ENCODE results near the gene NGLY1. TPM values are rescaled to one million over a fixed set of nuclear protein-coding genes. Genes with fewer than 3 reads are reported as not detected.

The NGLY1 gene
- total and polyA plus RNA-seq, 10 of the 15 experiments (the other 5 are each of a cell fraction or from before 2014, with no cell fraction given): 29.8 to 73.5 (median 47.0) TPM

DNA sequence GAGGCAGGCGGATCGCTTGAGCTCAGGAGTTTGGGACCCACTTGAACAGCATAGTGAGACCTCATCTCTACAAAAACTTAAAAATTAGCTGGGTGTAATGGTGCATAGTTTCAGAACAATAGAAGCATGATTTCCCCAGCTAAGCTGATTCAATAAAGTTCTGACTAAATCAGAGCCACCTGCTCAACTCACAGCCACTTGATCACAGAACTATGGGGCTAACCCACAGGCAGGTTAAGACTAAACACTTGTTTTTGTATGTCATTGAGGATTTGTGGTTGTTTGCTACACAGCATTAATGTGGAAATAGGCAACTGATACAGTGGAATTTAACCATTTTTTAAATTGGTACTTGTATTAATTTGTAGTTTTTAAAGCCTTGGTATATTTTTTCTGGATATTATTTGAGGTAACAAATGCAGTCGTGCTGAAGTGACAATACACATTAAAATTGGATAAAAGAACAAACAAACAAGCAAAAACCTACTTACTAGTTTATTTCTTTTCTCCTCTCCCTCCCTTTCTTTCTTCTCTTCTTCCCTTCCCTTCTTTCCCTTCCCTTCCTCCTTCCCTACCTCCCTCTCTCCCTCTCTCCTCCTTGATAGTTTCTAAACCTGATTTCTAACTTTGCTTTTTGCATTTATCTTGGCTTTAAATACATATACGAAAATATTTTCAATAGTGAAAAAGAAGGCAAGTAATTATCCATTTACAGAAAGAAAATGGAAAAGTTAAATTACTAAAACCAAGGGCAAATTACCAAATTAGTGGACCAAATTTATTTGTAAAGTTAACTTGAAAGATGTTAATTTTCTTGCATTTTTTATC lies 38.7 kb upstream of the NGLY1 start:
- Histone ChIP-seq H4K20me1 (ENCODE audit: control insufficient read depth, insufficient read depth) (no peaks in the 10 kb centered on the region), H3K27me3 (replicated peaks in 1 of 2; ENCODE audit: control insufficient read depth in 2 of 2, insufficient read depth in 2 of 2, low read length in 1 of 2) (no peaks in the 10 kb centered on the region), H3K9me3 (replicated peaks; ENCODE audit: control insufficient read depth, insufficient read depth, low read length) (no peaks in the 10 kb centered on the region), H3K4me2 (ENCODE audit: control insufficient read depth, insufficient read depth) (no peak overlapping the region), H3K4me3 (no peak overlapping the region), H3K27ac (ENCODE audit: control insufficient read depth, insufficient read depth) (no peak overlapping the region), H3K9ac (ENCODE audit: control insufficient read depth, insufficient read depth, low read length) (no peak overlapping the region), H2AFZ (ENCODE audit: control insufficient read depth, low read depth, low read length) (no peak overlapping the region), H3K36me3 (ENCODE audit: control insufficient read depth in 2 of 2, insufficient read depth in 2 of 2, low read length in 1 of 2) (no peaks in the 10 kb centered on the region), H3K79me2 (ENCODE audit: control insufficient read depth, insufficient read depth, low read length) (no peaks in the 10 kb centered on the region), H3K4me1 (ENCODE audit: control insufficient read depth, insufficient read depth, low read length) (peaks cover 3% of the 10 kb centered on the region; the same call in 1 of the 2 replicates)
- DNase-seq (ENCODE audit: low read depth, low spot score) (no peak), ATAC-seq (no peak), FAIRE-seq (no peak)
- intact Hi-C loops (cut with micrococcal nuclease; ENCODE audit: unreplicated experiment) (no loop called here), in situ Hi-C loops (cut with MboI) (no loop called here)
- ChIA-PET POLR2A (no interaction called here), SMC1A (ENCODE audit: uncharacterized antibody, unreplicated experiment) (interaction anchor here (1.4 kb wide), 1 partner anchor 27 kb away, joined by 3 read pairs; no protein-coding TSS in a partner anchor), RAD21 (ENCODE audit: unreplicated experiment) (interaction anchor here (1.0 kb wide), 1 partner anchor 35 kb away, joined by 3 read pairs; no protein-coding TSS in a partner anchor), CTCF (interaction anchor here (0.5 kb wide), 1 partner anchor 36 kb away, joined by 3 read pairs; no protein-coding TSS in a partner anchor)
- BruUV-seq (replicated peaks): no TSS peak
- TF ChIP-seq EP300 (IDR thresholded peaks at IDR 0.05; ENCODE audit: borderline replicate concordance in 1 of 2, control insufficient read depth in 1 of 2, low read depth in 2 of 2, low read length in 2 of 2) (no peak), ATF7 (IDR thresholded peaks at IDR 0.05; ENCODE audit: low read depth) (no peak), STAT1 (conservative IDR thresholded peaks at IDR 0.05) (no peak), IKZF1 (conservative IDR thresholded peaks at IDR 0.05) (no peak), TBL1XR1 (IDR thresholded peaks at IDR 0.05; ENCODE audit: low read depth, low read length) (no peak)
- WGBS (ENCODE audit: insufficient coverage, insufficient replicate concordance, low lambda C conversion rate, missing lambda C conversion rate): 63% methylated on average over 4 of the region's 4 CpGs

Measured in GM12878 (cell line).